Measurements from ENCODE around the gene LMX1B. TPM values are rescaled to one million over a fixed set of nuclear protein-coding genes. Genes with fewer than 3 reads are reported as not detected.

LMX1B gene
- polyA plus RNA-seq, 1 experiment: not detected

DNA sequence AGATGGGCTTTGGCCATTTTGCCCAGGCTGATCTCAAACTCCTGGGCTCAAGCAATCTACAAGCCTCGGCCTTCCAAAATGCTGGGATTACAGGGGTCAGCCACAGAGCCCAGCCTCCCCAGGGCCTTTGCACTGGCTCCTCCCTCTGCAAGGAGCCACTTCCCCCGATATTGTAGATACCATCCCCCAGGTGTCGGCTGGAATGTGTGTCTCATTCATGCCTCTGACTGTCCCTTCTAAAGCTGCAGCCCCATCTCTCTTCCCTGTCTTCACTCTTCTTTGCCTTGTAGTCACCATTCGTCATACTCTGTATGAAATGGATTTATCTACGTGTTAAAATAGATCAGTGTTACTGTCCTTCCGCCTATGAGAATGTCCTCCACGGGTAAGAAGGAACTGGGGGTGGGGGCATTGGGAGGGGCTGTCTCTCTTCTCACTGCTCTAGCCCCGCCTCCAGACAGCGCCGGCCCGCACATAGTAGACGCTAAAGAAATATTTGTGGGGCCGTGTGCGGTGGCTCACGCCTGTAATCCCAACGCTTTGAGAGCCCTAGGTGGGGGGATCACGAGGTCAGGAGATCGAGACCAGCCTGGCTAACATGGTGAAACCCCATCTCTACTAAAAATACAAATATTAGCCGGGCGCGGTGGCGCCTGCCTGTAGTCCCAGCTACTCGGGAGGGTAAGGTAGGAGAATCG lies 68.5 kb downstream of the LMX1B start:
- no peak overlapping the region for H3K4me3 ChIP-seq (ENCODE audit: low read depth, low read length)
- DNase-seq (ENCODE audit: low read depth, low spot score): no peak
- H3K27ac ChIP-seq (ENCODE audit: low read depth, low read length): no peak overlapping the region
- CTCF ChIA-PET: no interaction called here
- POLR2A ChIA-PET: interaction anchor here (0.7 kb wide), 1 partner anchor 479 kb away, joined by 11 read pairs; no protein-coding TSS in a partner anchor
- H3K9me3 ChIP-seq (ENCODE audit: control insufficient read depth, insufficient read depth, low read length): no peaks in the 10 kb centered on the region
- peaks cover 71% of the 10 kb centered on the region for H3K27me3 ChIP-seq (ENCODE audit: control insufficient read depth, insufficient read depth, low read length)
- TF ChIP-seq, protein P1, sequence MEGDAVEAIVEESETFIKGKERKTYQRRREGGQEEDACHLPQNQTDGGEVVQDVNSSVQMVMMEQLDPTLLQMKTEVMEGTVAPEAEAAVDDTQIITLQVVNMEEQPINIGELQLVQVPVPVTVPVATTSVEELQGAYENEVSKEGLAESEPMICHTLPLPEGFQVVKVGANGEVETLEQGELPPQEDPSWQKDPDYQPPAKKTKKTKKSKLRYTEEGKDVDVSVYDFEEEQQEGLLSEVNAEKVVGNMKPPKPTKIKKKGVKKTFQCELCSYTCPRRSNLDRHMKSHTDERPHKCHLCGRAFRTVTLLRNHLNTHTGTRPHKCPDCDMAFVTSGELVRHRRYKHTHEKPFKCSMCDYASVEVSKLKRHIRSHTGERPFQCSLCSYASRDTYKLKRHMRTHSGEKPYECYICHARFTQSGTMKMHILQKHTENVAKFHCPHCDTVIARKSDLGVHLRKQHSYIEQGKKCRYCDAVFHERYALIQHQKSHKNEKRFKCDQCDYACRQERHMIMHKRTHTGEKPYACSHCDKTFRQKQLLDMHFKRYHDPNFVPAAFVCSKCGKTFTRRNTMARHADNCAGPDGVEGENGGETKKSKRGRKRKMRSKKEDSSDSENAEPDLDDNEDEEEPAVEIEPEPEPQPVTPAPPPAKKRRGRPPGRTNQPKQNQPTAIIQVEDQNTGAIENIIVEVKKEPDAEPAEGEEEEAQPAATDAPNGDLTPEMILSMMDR (IDR thresholded peaks at IDR 0.05; ENCODE audit: low read depth, low read length): no peak

DNA sequence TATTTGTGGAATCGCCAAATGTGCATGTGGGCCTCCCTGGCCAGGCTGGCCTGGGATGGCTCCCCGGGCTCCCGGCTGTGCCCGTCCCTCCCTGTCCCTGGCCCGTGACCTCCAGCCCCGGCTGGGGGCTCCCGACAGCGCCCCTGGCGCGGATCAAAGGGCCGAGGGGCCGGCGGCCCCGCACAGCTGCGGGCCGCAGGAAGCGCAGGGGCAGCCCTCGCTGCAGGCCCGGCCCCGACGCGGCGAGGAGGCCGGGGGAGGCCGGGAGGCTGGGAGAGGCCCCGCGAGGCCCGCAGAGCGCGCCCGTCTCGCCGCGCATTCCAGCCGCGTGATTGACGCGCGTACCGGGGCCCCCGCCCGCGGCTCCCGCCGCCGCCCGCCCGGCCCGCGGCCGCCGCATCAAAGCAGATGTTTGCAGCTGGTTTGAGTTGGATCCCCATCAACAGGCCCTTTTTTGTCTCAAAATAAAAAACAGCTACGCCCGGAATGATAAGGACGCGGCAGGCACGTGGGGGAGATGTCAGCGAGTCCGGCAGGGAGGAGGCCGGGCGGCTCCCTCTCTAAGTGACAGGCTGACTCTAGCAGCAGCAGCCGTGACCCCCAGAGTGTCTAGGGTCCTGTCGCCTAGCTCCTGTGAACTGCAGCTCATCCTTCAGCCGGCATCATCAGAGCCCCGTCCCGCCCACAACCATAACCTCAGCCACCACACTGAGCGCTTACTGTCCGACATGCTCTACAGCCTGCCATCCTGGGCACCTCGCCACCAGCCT lies 69.4 kb downstream of the LMX1B start:
- H3K9me3 ChIP-seq (ENCODE audit: control insufficient read depth, insufficient read depth, low read length): no peaks in the 10 kb centered on the region
- no peak overlapping the region for H3K4me3 ChIP-seq (ENCODE audit: low read depth, low read length)
- TF ChIP-seq, protein P1 (IDR thresholded peaks at IDR 0.05; ENCODE audit: low read depth, low read length): no peak
- POLR2A ChIA-PET: no interaction called here
- no peak for DNase-seq (ENCODE audit: low read depth, low spot score)
- CTCF ChIA-PET: no interaction called here
- no peak overlapping the region for H3K27ac ChIP-seq (ENCODE audit: low read depth, low read length)
- peaks cover 69% of the 10 kb centered on the region for H3K27me3 ChIP-seq (ENCODE audit: control insufficient read depth, insufficient read depth, low read length)

DNA sequence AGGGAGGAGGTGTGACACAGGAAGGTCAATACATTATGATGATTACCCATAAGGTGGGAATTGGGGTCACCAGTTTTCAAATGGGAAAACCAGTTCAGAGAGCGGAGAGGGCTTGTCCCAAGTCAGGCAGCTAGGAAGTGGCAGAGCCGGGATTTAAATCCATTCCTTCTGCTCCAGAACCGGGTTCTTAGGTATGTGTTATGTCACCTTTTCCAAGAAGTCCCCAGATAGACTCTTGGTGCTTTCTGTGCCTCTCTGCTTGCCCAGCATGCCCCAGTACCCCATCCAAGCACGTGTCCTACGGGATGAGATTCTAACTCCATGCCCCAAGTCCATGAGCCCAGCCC lies 69.9 kb downstream of the LMX1B start:
- Histone ChIP-seq H3K4me3 (ENCODE audit: low read depth, low read length) (no peak overlapping the region), H3K27me3 (ENCODE audit: control insufficient read depth, insufficient read depth, low read length) (peaks cover 66% of the 10 kb centered on the region), H3K9me3 (ENCODE audit: control insufficient read depth, insufficient read depth, low read length) (no peaks in the 10 kb centered on the region), H3K27ac (ENCODE audit: low read depth, low read length) (no peak overlapping the region)
- ChIA-PET POLR2A (no interaction called here), CTCF (no interaction called here)
- TF ChIP-seq, protein P1 (IDR thresholded peaks at IDR 0.05; ENCODE audit: low read depth, low read length): no peak
- DNase-seq (ENCODE audit: low read depth, low spot score): no peak

DNA sequence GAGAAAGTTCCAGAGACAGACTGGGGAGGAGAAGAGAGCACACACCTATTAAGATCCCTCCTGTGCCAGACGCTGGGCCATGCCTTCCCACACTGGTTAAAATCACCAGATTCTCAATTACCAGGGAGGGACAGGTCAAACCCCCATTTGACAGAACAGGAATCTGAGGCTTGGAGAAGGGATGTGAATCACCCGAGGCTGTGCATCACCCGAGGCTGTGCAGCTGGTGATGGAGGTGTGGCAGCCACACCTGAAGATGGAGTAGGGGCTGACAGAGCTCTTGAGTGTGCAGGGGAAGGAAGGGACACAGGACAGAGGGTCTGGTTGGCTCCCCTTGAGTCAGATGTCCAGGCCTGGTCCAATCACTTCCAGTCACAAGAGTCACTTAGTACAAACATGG lies 70.6 kb downstream of the LMX1B start:
- Histone ChIP-seq H3K27ac (ENCODE audit: low read depth, low read length) (no peak overlapping the region), H3K27me3 (ENCODE audit: control insufficient read depth, insufficient read depth, low read length) (peaks cover 71% of the 10 kb centered on the region), H3K9me3 (ENCODE audit: control insufficient read depth, insufficient read depth, low read length) (no peaks in the 10 kb centered on the region; the same call in 1 of the 2 replicates), H3K4me3 (ENCODE audit: low read depth, low read length) (no peak overlapping the region)
- no peak for DNase-seq (ENCODE audit: low read depth, low spot score)
- ChIA-PET POLR2A (no interaction called here), CTCF (no interaction called here)
- TF ChIP-seq, protein P1 (IDR thresholded peaks at IDR 0.05; ENCODE audit: low read depth, low read length): no peak

DNA sequence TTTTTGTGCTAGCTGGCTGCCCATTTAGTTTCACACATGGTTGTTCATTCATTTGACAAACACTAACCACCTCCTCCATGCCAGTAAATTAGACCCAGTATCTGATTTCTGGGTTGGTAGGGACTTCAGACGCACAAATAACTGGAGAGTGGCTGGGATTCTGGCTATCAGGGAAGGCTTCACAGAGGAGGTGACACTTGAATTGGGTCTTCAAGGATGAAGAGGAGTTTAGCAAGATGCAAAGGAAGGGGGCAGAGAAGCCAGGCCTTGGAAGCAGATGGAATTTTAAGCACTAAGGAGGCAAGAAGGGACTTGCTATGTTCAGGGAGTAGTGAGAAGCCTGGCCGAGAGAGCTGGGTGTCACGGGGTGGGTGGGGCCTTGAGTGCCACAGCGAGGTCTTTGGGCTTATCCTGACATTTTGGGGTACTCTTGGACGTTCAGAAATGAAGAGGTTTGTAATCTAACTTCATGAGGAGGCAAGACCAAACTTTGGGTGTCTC lies 71.3 kb downstream of the LMX1B start:
- H3K27me3 ChIP-seq (ENCODE audit: control insufficient read depth, insufficient read depth, low read length): peaks cover 65% of the 10 kb centered on the region
- DNase-seq (ENCODE audit: low read depth, low spot score): no peak
- no peaks in the 10 kb centered on the region; the same call in 1 of the 2 replicates for H3K9me3 ChIP-seq (ENCODE audit: control insufficient read depth, insufficient read depth, low read length)
- TF ChIP-seq, protein P1 (IDR thresholded peaks at IDR 0.05; ENCODE audit: low read depth, low read length): no peak
- CTCF ChIA-PET: no interaction called here
- POLR2A ChIA-PET: no interaction called here
- H3K27ac ChIP-seq (ENCODE audit: low read depth, low read length): no peak overlapping the region
- H3K4me3 ChIP-seq (ENCODE audit: low read depth, low read length): no peak overlapping the region
